ENCODE measurements around the gene TNIK. TPM values are rescaled to one million over a fixed set of nuclear protein-coding genes. Genes with fewer than 3 reads are reported as not detected.

The TNIK gene
- total and polyA plus RNA-seq, 2 experiments from 2014 or later = 14.6 to 34.3 TPM

GRCh38 chr3:171228240-171228639, 232.0 kb downstream of the TNIK start:
- ATAC-seq (no peak), DNase-seq (ENCODE audit: low spot score) (no peak)
- no peak overlapping the region for H3K27ac Mint-ChIP-seq
- Histone ChIP-seq H3K27me3 (ENCODE audit: insufficient read depth) (no peaks in the 10 kb centered on the region), H2AFZ (no peak overlapping the region), H3K9me2 (ENCODE audit: insufficient read depth) (no peaks in the 10 kb centered on the region), H3K4me2 (no peak overlapping the region), H3K79me2 (replicated peaks; ENCODE audit: insufficient read depth) (no peaks in the 10 kb centered on the region; the same call in 1 of the 2 replicates), H3K4me1 (ENCODE audit: insufficient read depth) (peaks cover 3% of the 10 kb centered on the region; the same call in 1 of the 2 replicates), H3K27ac (ENCODE audit: low read depth) (no peak overlapping the region), H3F3A (replicated peaks; ENCODE audit: low read depth) (no peaks in the 10 kb centered on the region), H3K4me3 (no peak overlapping the region), H3K36me3 (ENCODE audit: insufficient read depth) (no peaks in the 10 kb centered on the region), H4K20me1 (replicated peaks; ENCODE audit: insufficient read depth) (no peaks in the 10 kb centered on the region)
- H3K27me3 Mint-ChIP-seq (ENCODE audit: insufficient read depth, low read depth, poor library complexity) = peaks cover 2% of the 10 kb centered on the region
- no peak overlapping the region for H3K4me3 Mint-ChIP-seq
- TF ChIP-seq ETS1 (IDR thresholded peaks at IDR 0.05) (no peak), REST (IDR thresholded peaks at IDR 0.05; ENCODE audit: unreplicated experiment) (no peak), STAT1 (IDR thresholded peaks at IDR 0.05; ENCODE audit: unreplicated experiment) (no peak), ZNF462 (CRISPR knock-in tag; IDR thresholded peaks at IDR 0.05) (no peak), CTCF (conservative IDR thresholded peaks at IDR 0.05; ENCODE audit: low read depth in 2 of 2) (no peak), POLR2AphosphoS5 (IDR thresholded peaks at IDR 0.05; ENCODE audit: low read depth) (no peak), CREB1 (CRISPR knock-in tag; IDR thresholded peaks at IDR 0.05; ENCODE audit: low read depth) (no peak), EZH2 (IDR thresholded peaks at IDR 0.05; ENCODE audit: low read depth, unreplicated experiment) (no peak), ZNF114 (CRISPR knock-in tag; IDR thresholded peaks at IDR 0.05) (no peak), JUNB (IDR thresholded peaks at IDR 0.05; ENCODE audit: unreplicated experiment) (no peak), ZNF331 (CRISPR knock-in tag; IDR thresholded peaks at IDR 0.05; ENCODE audit: low read depth) (no peak), NANOG (IDR thresholded peaks at IDR 0.05; ENCODE audit: borderline replicate concordance) (no peak), EZH2phosphoT487 (IDR thresholded peaks at IDR 0.05; ENCODE audit: unreplicated experiment) (no peak)
- H3K4me1 Mint-ChIP-seq = peaks cover 19% of the 10 kb centered on the region
- H3K9me3 Mint-ChIP-seq = peaks cover 2% of the 10 kb centered on the region; the same call in 1 of the 3 replicates
- peaks cover 13% of the 10 kb centered on the region; the same call in 2 of the 3 replicates for H3K36me3 Mint-ChIP-seq (ENCODE audit: low read depth)
